A673 (cell line): ENCODE measurements around the gene EEIG1.

Source experiments
- EZH2 ChIP-seq: fragments of 200-600 bp; sonication (generic); IDR thresholded peaks from 2 replicates; pipeline ENCODE4 v1.6.1; 2017; ENCODE audit warnings: borderline replicate concordance, low read depth, mild to moderate bottlenecking, mixed read lengths, antibody characterized with exemption, low read length; ENCODE audit not compliant: poor library complexity, severe bottlenecking
- TF ChIP-seq, protein P1 (sequence below): fragments of 300-800, 200-600 bp; sonication (generic); conservative IDR thresholded peaks from 2 replicates; pipeline ENCODE4 v1.5.1; 2017; ENCODE audit warnings: low read depth, mild to moderate bottlenecking, antibody characterized with exemption, low read length, moderate library complexity, mixed read lengths

DNA sequence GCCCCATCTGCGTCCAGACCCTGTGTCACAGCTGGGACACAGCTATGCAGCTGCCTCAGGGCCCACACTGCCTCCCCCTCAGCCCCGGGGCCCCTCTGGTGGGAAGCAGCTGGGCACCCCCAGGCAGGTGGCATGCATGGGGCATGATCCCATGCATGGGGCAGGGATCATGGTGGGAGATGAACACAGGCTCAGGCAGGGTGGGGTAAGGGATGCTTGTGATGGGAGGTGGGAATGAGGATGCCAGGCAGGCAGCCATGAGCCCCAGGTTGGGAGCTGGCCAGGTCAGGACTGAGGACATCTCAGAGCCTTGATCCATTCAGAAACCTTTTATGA lies 19.7 kb downstream of the EEIG1 start:
- TF ChIP-seq, protein P1, sequence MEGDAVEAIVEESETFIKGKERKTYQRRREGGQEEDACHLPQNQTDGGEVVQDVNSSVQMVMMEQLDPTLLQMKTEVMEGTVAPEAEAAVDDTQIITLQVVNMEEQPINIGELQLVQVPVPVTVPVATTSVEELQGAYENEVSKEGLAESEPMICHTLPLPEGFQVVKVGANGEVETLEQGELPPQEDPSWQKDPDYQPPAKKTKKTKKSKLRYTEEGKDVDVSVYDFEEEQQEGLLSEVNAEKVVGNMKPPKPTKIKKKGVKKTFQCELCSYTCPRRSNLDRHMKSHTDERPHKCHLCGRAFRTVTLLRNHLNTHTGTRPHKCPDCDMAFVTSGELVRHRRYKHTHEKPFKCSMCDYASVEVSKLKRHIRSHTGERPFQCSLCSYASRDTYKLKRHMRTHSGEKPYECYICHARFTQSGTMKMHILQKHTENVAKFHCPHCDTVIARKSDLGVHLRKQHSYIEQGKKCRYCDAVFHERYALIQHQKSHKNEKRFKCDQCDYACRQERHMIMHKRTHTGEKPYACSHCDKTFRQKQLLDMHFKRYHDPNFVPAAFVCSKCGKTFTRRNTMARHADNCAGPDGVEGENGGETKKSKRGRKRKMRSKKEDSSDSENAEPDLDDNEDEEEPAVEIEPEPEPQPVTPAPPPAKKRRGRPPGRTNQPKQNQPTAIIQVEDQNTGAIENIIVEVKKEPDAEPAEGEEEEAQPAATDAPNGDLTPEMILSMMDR: no peak
- no peak for TF ChIP-seq EZH2
